Measurements from ENCODE around the gene ENPP7.

ENPP7 gene

GRCh38 chr17:79777120-79777893, 46.6 kb downstream of the ENPP7 start:
- TF ChIP-seq CTCF (IDR thresholded peaks at IDR 0.05; ENCODE audit: low read depth, low read length): peak; percentile 68
- H3K36me3 ChIP-seq: peaks cover 37% of the 10 kb centered on the region
- H3K9me3 ChIP-seq (ENCODE audit: severe bottlenecking): no peaks in the 10 kb centered on the region
- peak overlapping the region; percentile 95 for H3K27ac ChIP-seq
- peak overlapping the region; percentile 60 for H3K4me3 ChIP-seq (ENCODE audit: low read depth, low read length)
- H3K27me3 ChIP-seq (ENCODE audit: insufficient read depth, low read depth, severe bottlenecking): no peaks in the 10 kb centered on the region
- peak; percentile 88 for DNase-seq

GRCh38 chr17:79777894-79778503, 47.3 kb downstream of the ENPP7 start, which contains the start of gene CBX2:
TSS of gene CBX2 (plus strand) at chr17:79778148. CDS start at chr17:79778236, 88 bp downstream.
- Histone ChIP-seq H3K36me3 (peaks cover 44% of the 10 kb centered on the region), H3K27me3 (ENCODE audit: insufficient read depth, low read depth, severe bottlenecking) (no peaks in the 10 kb centered on the region), H3K9me3 (ENCODE audit: severe bottlenecking) (no peaks in the 10 kb centered on the region), H3K27ac (peak within 1 kb of the TSS; percentile 97), H3K4me3 (ENCODE audit: low read depth, low read length) (peak within 1 kb of the TSS; percentile 96)
- DNase-seq: peak; percentile 86
- TF ChIP-seq CTCF (IDR thresholded peaks at IDR 0.05; ENCODE audit: low read depth, low read length): no peak

GRCh38 chr17:79778504-79779083, 47.9 kb downstream of the ENPP7 start:
- peaks cover 50% of the 10 kb centered on the region for H3K36me3 ChIP-seq
- peak overlapping the region; percentile 97 for H3K27ac ChIP-seq
- H3K4me3 ChIP-seq (ENCODE audit: low read depth, low read length): peak overlapping the region; percentile 96
- H3K9me3 ChIP-seq (ENCODE audit: severe bottlenecking): no peaks in the 10 kb centered on the region
- peak; percentile 62 for DNase-seq
- no peaks in the 10 kb centered on the region for H3K27me3 ChIP-seq (ENCODE audit: insufficient read depth, low read depth, severe bottlenecking)
- no peak for TF ChIP-seq CTCF (IDR thresholded peaks at IDR 0.05; ENCODE audit: low read depth, low read length)

GRCh38 chr17:79779084-79779529, 48.4 kb downstream of the ENPP7 start:
- Histone ChIP-seq H3K36me3 (peaks cover 55% of the 10 kb centered on the region), H3K27me3 (ENCODE audit: insufficient read depth, low read depth, severe bottlenecking) (no peaks in the 10 kb centered on the region), H3K4me3 (ENCODE audit: low read depth, low read length) (peak overlapping the region; percentile 96), H3K9me3 (ENCODE audit: severe bottlenecking) (no peaks in the 10 kb centered on the region), H3K27ac (peak overlapping the region; percentile 97)
- DNase-seq: peak; percentile 41
- no peak for TF ChIP-seq CTCF (IDR thresholded peaks at IDR 0.05; ENCODE audit: low read depth, low read length)

GRCh38 chr17:79779661-79780365, 49.1 kb downstream of the ENPP7 start:
- no peak for DNase-seq

More at GRCh38 chr17:79779661-79780365, 49.1 kb downstream of the ENPP7 start:
- peaks cover 62% of the 10 kb centered on the region for H3K36me3 ChIP-seq
- H3K9me3 ChIP-seq (ENCODE audit: severe bottlenecking): no peaks in the 10 kb centered on the region
- no peak for TF ChIP-seq CTCF (IDR thresholded peaks at IDR 0.05; ENCODE audit: low read depth, low read length)
- H3K4me3 ChIP-seq (ENCODE audit: low read depth, low read length): peak overlapping the region; percentile 96
- no peaks in the 10 kb centered on the region for H3K27me3 ChIP-seq (ENCODE audit: insufficient read depth, low read depth, severe bottlenecking)
- no peak overlapping the region; the same call in 1 of the 2 replicates for H3K27ac ChIP-seq

All from WERI-Rb-1 (cell line).